Liver (tissue), 9 donors: ENCODE results near the gene TLE1. TPM values are rescaled to one million over a fixed set of nuclear protein-coding genes. Genes with fewer than 3 reads are reported as not detected.

Experiments used
- DNase-seq: peaks from one replicate; pipeline ENCODE4 v3.0.0-alpha.2; 2017; ENCODE audit warnings: low spot score
- H3K27ac ChIP-seq, 2 donors: one replicate each; pipeline ENCODE4 v1.7.0; 2013; ENCODE audit warnings: inconsistent platforms in 2 of 2, low read length in 2 of 2, control low read depth in 1 of 2, low read depth in 1 of 2, mild to moderate bottlenecking in 1 of 2
- H3K27me3 ChIP-seq, 4 donors: one replicate each; pipeline versions ENCODE4 v1.6.1 to v1.7.0; 2013; ENCODE audit warnings: low read length in 3 of 4, inconsistent platforms in 1 of 4, mild to moderate bottlenecking in 1 of 4, moderate library complexity in 1 of 4; ENCODE audit not compliant: control insufficient read depth in 4 of 4, insufficient read depth in 4 of 4
- H3K36me3 ChIP-seq, 4 donors: one replicate each; pipeline versions ENCODE4 v1.6.1 to v1.7.0; 2013; ENCODE audit warnings: low read length in 3 of 4, mild to moderate bottlenecking in 3 of 4, low read depth in 1 of 4, moderate library complexity in 1 of 4; ENCODE audit not compliant: control insufficient read depth in 4 of 4, insufficient read depth in 3 of 4
- H3K4me1 ChIP-seq, 4 donors: one replicate each; pipeline versions ENCODE4 v1.6.1 to v1.7.0; 2013; ENCODE audit warnings: low read length in 3 of 4, mild to moderate bottlenecking in 3 of 4, moderate library complexity in 1 of 4; ENCODE audit not compliant: control insufficient read depth in 4 of 4, insufficient read depth in 4 of 4
- H3K4me3 ChIP-seq, 3 donors: one replicate each; pipeline versions ENCODE4 v1.6.1 to v1.7.0; 2013; ENCODE audit warnings: low read length in 3 of 3, control low read depth in 1 of 3, low read depth in 1 of 3, mild to moderate bottlenecking in 1 of 3
- H3K9ac ChIP-seq, 2 donors: one replicate each; pipeline ENCODE4 v1.7.0; 2013; ENCODE audit warnings: low read length in 2 of 2, mild to moderate bottlenecking in 2 of 2, moderate library complexity in 2 of 2, control low read depth in 1 of 2, low read depth in 1 of 2
- H3K9me3 ChIP-seq, 4 donors: one replicate each; pipeline versions ENCODE4 v1.6.1 to v1.7.0; 2013; ENCODE audit warnings: low read length in 3 of 4; ENCODE audit not compliant: control insufficient read depth in 4 of 4
- ATF3 ChIP-seq: IDR thresholded peaks from 2 replicates; pipeline ENCODE4 v1.6.1; 2016; ENCODE audit warnings: antibody characterized with exemption
- CTCF ChIP-seq: fragments of 150-350 bp; IDR thresholded peaks from 2 replicates; pipeline ENCODE4 v1.5.1; 2017; ENCODE audit warnings: improper control_type of control experiment, low read depth, low read length; ENCODE audit not compliant: missing input control
- EGR1 ChIP-seq, 2 donors: IDR thresholded peaks; 2 replicates each; pipeline ENCODE4 v1.6.1; 2016 to 2018; ENCODE audit warnings: antibody characterized with exemption in 2 of 2, low read depth in 2 of 2
- FOXA1 ChIP-seq: IDR thresholded peaks from 2 replicates; pipeline ENCODE4 v1.6.1; 2016; ENCODE audit warnings: antibody characterized with exemption
- FOXA2 ChIP-seq: IDR thresholded peaks from 2 replicates; pipeline ENCODE4 v1.6.1; 2016; ENCODE audit warnings: antibody characterized with exemption
- GABPA ChIP-seq, 2 donors: IDR thresholded peaks in 1 of 2; conservative IDR thresholded peaks in 1 of 2; 2 replicates each; pipeline ENCODE4 v1.6.1; 2016; ENCODE audit warnings: antibody characterized with exemption in 2 of 2, mild to moderate bottlenecking in 1 of 2, moderate library complexity in 1 of 2
- HNF4A ChIP-seq, 2 donors: conservative IDR thresholded peaks; 2 replicates each; pipeline ENCODE4 v1.6.1; 2016; ENCODE audit warnings: antibody characterized with exemption in 2 of 2, mild to moderate bottlenecking in 2 of 2
- HNF4G ChIP-seq: IDR thresholded peaks from 2 replicates; pipeline ENCODE4 v1.6.1; 2016; ENCODE audit warnings: antibody characterized with exemption
- JUND ChIP-seq, 2 donors: IDR thresholded peaks; 2 replicates each; pipeline ENCODE4 v1.6.1; 2016; ENCODE audit warnings: antibody characterized with exemption in 2 of 2
- MAX ChIP-seq: IDR thresholded peaks from 2 replicates; pipeline ENCODE4 v1.6.1; 2016; ENCODE audit warnings: antibody characterized with exemption
- NR2F2 ChIP-seq: IDR thresholded peaks from 2 replicates; pipeline ENCODE4 v1.6.1; 2016; ENCODE audit warnings: antibody characterized with exemption
- RAD21 ChIP-seq, 2 donors: IDR thresholded peaks; 2 replicates each; pipeline ENCODE4 v1.6.1; 2016; ENCODE audit warnings: antibody characterized with exemption in 2 of 2, mild to moderate bottlenecking in 2 of 2
- REST ChIP-seq: IDR thresholded peaks from 2 replicates; pipeline ENCODE4 v1.6.1; 2016; ENCODE audit warnings: antibody characterized with exemption, mild to moderate bottlenecking
- RXRA ChIP-seq, 2 donors: IDR thresholded peaks; 2 replicates each; pipeline ENCODE4 v1.6.1; 2017 to 2018; ENCODE audit warnings: antibody characterized with exemption in 2 of 2, mild to moderate bottlenecking in 1 of 2
- SP1 ChIP-seq: IDR thresholded peaks from 2 replicates; pipeline ENCODE4 v1.6.1; 2018; ENCODE audit warnings: antibody characterized with exemption, mild to moderate bottlenecking
- TAF1 ChIP-seq: conservative IDR thresholded peaks from 2 replicates; pipeline ENCODE4 v1.6.1; 2016; ENCODE audit warnings: antibody characterized with exemption, mild to moderate bottlenecking
- YY1 ChIP-seq: IDR thresholded peaks from 2 replicates; pipeline ENCODE4 v1.6.1; 2016; ENCODE audit warnings: antibody characterized with exemption, mild to moderate bottlenecking
- ZBTB33 ChIP-seq: IDR thresholded peaks from 2 replicates; pipeline ENCODE4 v1.6.1; 2016; ENCODE audit warnings: antibody characterized with exemption
- WGBS: extraction: QIAGEN DNeasy Blood & Tissue Kit; methylation state at CpG from one replicate; pipeline ENCODE4 v1.1.7; 2013; 5-methylcytosine and 5-hydroxymethylcytosine counted together
- polyA plus RNA-seq, 2 donors: library from polyadenylated mRNA; stranded (reverse) in 1 of 2; unstranded in 1 of 2; fragments of 200-250 nt in 1 of 2; fragments of >200 nt in 1 of 2; fragmentation: Nextera tagmentation in 1 of 2; extraction: Ambion mirVana in 1 of 2; gene quantifications; one replicate each; pipeline versions ENCODE4 v1.2.1 to v1.2.3, GENCODE V29; 2013 to 2015
- total RNA-seq, 2 donors: library from RNA; depleted of rRNA; stranded (reverse); fragments of >200 nt; gene quantifications; one replicate each; pipeline ENCODE4 v1.2.3, GENCODE V29; 2014
- donor health status: healthy.
- donor health status: healthy.
- donor health status: healthy.
- donor health status: healthy.
- donor health status: healthy.

Gene TLE1
- total and polyA plus RNA-seq, 4 donors, result 25.2 to 45.4 (median 25.7) TPM

- Histone ChIP-seq H3K4me3 (no peak overlapping the region), H3K27me3 (no peaks in the 10 kb centered on the region), H3K27ac (no peak overlapping the region), H3K4me1 (no peaks in the 10 kb centered on the region), H3K36me3 (no peaks in the 10 kb centered on the region), H3K9ac (no peak overlapping the region), H3K9me3 (no peaks in the 10 kb centered on the region)
- TF ChIP-seq TAF1, result no peak
- TF ChIP-seq JUND (IDR thresholded peaks at IDR 0.05), result no peak
- TF ChIP-seq CTCF, result no peak
- no peak for TF ChIP-seq FOXA2
- TF ChIP-seq ZBTB33, result no peak
- no peak for TF ChIP-seq EGR1 (IDR thresholded peaks at IDR 0.05; ENCODE audit: low read depth in 2 of 2)
- no peak for TF ChIP-seq SP1
- no peak for TF ChIP-seq YY1
- TF ChIP-seq MAX, result no peak
- no peak for TF ChIP-seq HNF4A (conservative IDR thresholded peaks at IDR 0.05)
- no peak for TF ChIP-seq RXRA (IDR thresholded peaks at IDR 0.05)
- TF ChIP-seq ATF3, result no peak
- no peak for TF ChIP-seq GABPA (IDR thresholded peaks at IDR 0.05 in 1 of 2, conservative IDR thresholded peaks at IDR 0.05 in 1 of 2)
- no peak for TF ChIP-seq REST
- no peak for TF ChIP-seq RAD21 (IDR thresholded peaks at IDR 0.05)
- TF ChIP-seq HNF4G, result no peak
- no peak for TF ChIP-seq NR2F2
- no peak for TF ChIP-seq FOXA1
- DNase-seq, result no peak
- 92% methylated on average over 2 of the region's 2 CpGs for WGBS
These were observed 114.9 kb downstream of the TLE1 start for GRCh38 chr9:81574405-81574804.
